CD1c-positive myeloid dendritic cell (primary cell): ENCODE data around the gene WFDC11.

Source experiments
- DNase-seq: peaks from one replicate; pipeline ENCODE4 v3.0.0-alpha.2; 2016; ENCODE audit errors: extremely low spot score

Gene WFDC11

GRCh38 chr20:45626540-45626939, 43.5 kb downstream of the WFDC11 start:
- DNase-seq: no peak

GRCh38 chr20:45621593-45621992, 48.4 kb downstream of the WFDC11 start:
- DNase-seq: no peak

GRCh38 chr20:45617591-45617990, 52.4 kb downstream of the WFDC11 start:
- no peak for DNase-seq

GRCh38 chr20:45612314-45612713, 57.7 kb downstream of the WFDC11 start:
- no peak for DNase-seq

- peak; percentile 67 for DNase-seq
These were observed 59.0 kb downstream of the WFDC11 start for GRCh38 chr20:45611054-45611453.

GRCh38 chr20:45607810-45608209, 62.2 kb downstream of the WFDC11 start:
- no peak for DNase-seq
